Uterus (tissue), 4 donors: ENCODE data around the gene HAX1. TPM values are rescaled to one million over a fixed set of nuclear protein-coding genes. Genes with fewer than 3 reads are reported as not detected.
"Not testable (repeated sequence)": the region's sequence is repeated elsewhere in the genome, so short reads cannot be mapped to it uniquely, and the experiment has no call there.

ENCODE experiments used
- DNase-seq, 2 donors: peaks; one replicate each; pipeline ENCODE4 v3.0.0-alpha.2; 2019 to 2020
- H3K27ac ChIP-seq, 2 donors: fragments of 200-600 bp; sonication (generic); 1 replicate in 1 of 2; 2 replicates in 1 of 2; pipeline ENCODE4 v1.5.1; 2016 to 2018
- H3K27me3 ChIP-seq, 2 donors: fragments of 200-600 bp; sonication (generic); one replicate each; pipeline ENCODE4 v1.5.1; 2018 to 2019; ENCODE audit warnings: control low read depth in 1 of 2
- H3K36me3 ChIP-seq, 2 donors: fragments of 200-600 bp; sonication (generic); one replicate each; pipeline ENCODE4 v1.5.1; 2019; ENCODE audit warnings: control low read depth in 1 of 2
- H3K4me1 ChIP-seq, 2 donors: fragments of 200-600 bp; sonication (generic); one replicate each; pipeline ENCODE4 v1.5.1; 2018 to 2019; ENCODE audit warnings: control low read depth in 1 of 2
- H3K4me3 ChIP-seq, 2 donors: fragments of 200-600 bp; sonication (generic); 1 replicate in 1 of 2; 2 replicates in 1 of 2; pipeline ENCODE4 v1.5.1; 2018 to 2019; ENCODE audit warnings: mild to moderate bottlenecking in 1 of 2
- H3K9me3 ChIP-seq, 2 donors: fragments of 200-600 bp; sonication (generic); one replicate each; pipeline ENCODE4 v1.5.1; 2019; ENCODE audit warnings: control low read depth in 1 of 2
- CTCF ChIP-seq, 4 experiments: fragments of 200-600 bp in 2 of 4; fragments of 450-650 bp in 2 of 4; sonication (generic) in 2 of 4; IDR thresholded peaks; one replicate each; pipeline ENCODE4 v1.5.1; 2016 to 2019; ENCODE audit warnings: antibody characterized with exemption in 4 of 4, mild to moderate bottlenecking in 2 of 4, moderate library complexity in 1 of 4
- POLR2A ChIP-seq, 2 donors: fragments of 450-650 bp; IDR thresholded peaks; one replicate each; pipeline ENCODE4 v1.6.1; 2016; ENCODE audit warnings: antibody characterized with exemption in 2 of 2, mild to moderate bottlenecking in 1 of 2, moderate library complexity in 1 of 2
- intact Hi-C: fragments of 100-400 bp; cut with DNase I; formaldehyde crosslinking; loops from one replicate; pipeline ENCODE4 v1.15.1; 2023; ENCODE audit warnings: low total_unique reads
- total RNA-seq, 4 donors: library from RNA; depleted of rRNA in 3 of 4; stranded (reverse); fragments of >200 nt in 3 of 4; gene quantifications; one replicate each; pipeline versions ENCODE4 v1.1.0 to v1.2.4, GENCODE V29; 2014 to 2023
- donor health status: DM: yes; HTN: yes; CAD: no.

HAX1 gene
- total RNA-seq, 4 donors from 2014 or later, result 50.5 to 78.8 (median 69.4) TPM

- intact Hi-C loops, result no loop called here
- H3K27ac ChIP-seq, result no peak overlapping the region
- DNase-seq, result no peak
- H3K4me3 ChIP-seq, result no peak overlapping the region
- H3K9me3 ChIP-seq, result no peaks in the 10 kb centered on the region
- H3K27me3 ChIP-seq, result no peaks in the 10 kb centered on the region
- H3K36me3 ChIP-seq, result no peaks in the 10 kb centered on the region
- no peaks in the 10 kb centered on the region for H3K4me1 ChIP-seq
- TF ChIP-seq POLR2A (IDR thresholded peaks at IDR 0.05) (no peak), CTCF (IDR thresholded peaks at IDR 0.05) (no peak)
Measured at GRCh38 chr1:154313066-154313356, 40.6 kb downstream of the HAX1 start.

GRCh38 chr1:154314226-154314625 is 41.8 kb downstream of the HAX1 start:
- H3K27ac ChIP-seq, H3K4me3 ChIP-seq, H3K36me3 ChIP-seq, H3K27me3 ChIP-seq, H3K4me1 ChIP-seq, intact Hi-C loops, DNase-seq, H3K9me3 ChIP-seq: not testable (repeated sequence)

- no peaks in the 10 kb centered on the region for H3K4me1 ChIP-seq
- no peaks in the 10 kb centered on the region for H3K36me3 ChIP-seq
- no peak for TF ChIP-seq POLR2A (IDR thresholded peaks at IDR 0.05)
- no peak for TF ChIP-seq CTCF (IDR thresholded peaks at IDR 0.05)
- no peaks in the 10 kb centered on the region for H3K27me3 ChIP-seq
- H3K4me3 ChIP-seq, result no peak overlapping the region
- DNase-seq, result no peak
- intact Hi-C loops, result no loop called here
- H3K27ac ChIP-seq, result no peak overlapping the region
- no peaks in the 10 kb centered on the region for H3K9me3 ChIP-seq
Measured at GRCh38 chr1:154316704-154317103, 44.3 kb downstream of the HAX1 start.

GRCh38 chr1:154318386-154318785 is 46.0 kb downstream of the HAX1 start:
- Histone ChIP-seq H3K9me3 (no peaks in the 10 kb centered on the region), H3K27ac (no peak overlapping the region), H3K4me3 (no peak overlapping the region), H3K27me3 (no peaks in the 10 kb centered on the region), H3K4me1 (no peaks in the 10 kb centered on the region), H3K36me3 (no peaks in the 10 kb centered on the region)
- intact Hi-C loops, result no loop called here
- no peak for DNase-seq
- no peak for TF ChIP-seq POLR2A (IDR thresholded peaks at IDR 0.05)
- TF ChIP-seq CTCF (IDR thresholded peaks at IDR 0.05), result no peak

- Histone ChIP-seq H3K9me3 (no peaks in the 10 kb centered on the region), H3K27ac (no peak within 1 kb of the TSS), H3K4me3 (no peak within 1 kb of the TSS), H3K4me1 (no peaks in the 10 kb centered on the region), H3K27me3 (no peaks in the 10 kb centered on the region), H3K36me3 (no peaks in the 10 kb centered on the region)
- DNase-seq, result no peak
- intact Hi-C loops, result no loop called here
- no peak for TF ChIP-seq CTCF (IDR thresholded peaks at IDR 0.05)
- no peak for TF ChIP-seq POLR2A (IDR thresholded peaks at IDR 0.05)
Measured at GRCh38 chr1:154320882-154321608, 48.6 kb downstream of the HAX1 start, which contains the start of gene AQP10. Gene AQP10, plus strand, starts transcription at chr1:154321093. Its CDS starts 63 bp downstream, at chr1:154321156.

- H3K9me3 ChIP-seq, H3K27me3 ChIP-seq, H3K27ac ChIP-seq, intact Hi-C loops, H3K36me3 ChIP-seq, DNase-seq, H3K4me3 ChIP-seq, H3K4me1 ChIP-seq: not testable (repeated sequence)
Measured at GRCh38 chr1:154321609-154321934, 49.1 kb downstream of the HAX1 start.
